ENCODE results near the gene BICDL2.

GRCh38 chr16:3047387-3047720, 10.6 kb upstream of the BICDL2 start:
- no peak for TF ChIP-seq ZBTB1 (tag by site-specific recombination; IDR thresholded peaks at IDR 0.05)
- no peak for TF ChIP-seq ZSCAN18 (tag by site-specific recombination; IDR thresholded peaks at IDR 0.05)
- no peak for TF ChIP-seq CTCF (tag by site-specific recombination; IDR thresholded peaks at IDR 0.05)
- TF ChIP-seq WT1 (tag by site-specific recombination; IDR thresholded peaks at IDR 0.05), result no peak
- TF ChIP-seq ZNF670 (tag by site-specific recombination; IDR thresholded peaks at IDR 0.05; ENCODE audit: low read depth), result no peak
- TF ChIP-seq ZNF423 (tag by site-specific recombination; IDR thresholded peaks at IDR 0.05), result no peak
- TF ChIP-seq MZF1 (tag by site-specific recombination; IDR thresholded peaks at IDR 0.05; ENCODE audit: borderline replicate concordance), result no peak
- no peak for TF ChIP-seq ZNF26 (tag by site-specific recombination; IDR thresholded peaks at IDR 0.05)
- no peak for TF ChIP-seq ZNF155 (tag by site-specific recombination; IDR thresholded peaks at IDR 0.05)
- no peak for TF ChIP-seq ZBTB21 (tag by site-specific recombination; IDR thresholded peaks at IDR 0.05)
- no peak for TF ChIP-seq SP3 (tag by site-specific recombination; IDR thresholded peaks at IDR 0.05)
- no peak for TF ChIP-seq REST (tag by site-specific recombination; IDR thresholded peaks at IDR 0.05)
- no peak for TF ChIP-seq PBX3 (CRISPR knock-in tag; IDR thresholded peaks at IDR 0.05)
- TF ChIP-seq TSHZ1 (tag by site-specific recombination; IDR thresholded peaks at IDR 0.05; ENCODE audit: borderline replicate concordance), result no peak

Measured in HEK293 (cell line).